ENCODE results near the gene AUTS2. TPM values are rescaled to one million over a fixed set of nuclear protein-coding genes. Genes with fewer than 3 reads are reported as not detected.

AUTS2 gene
- total and polyA plus RNA-seq, 2 experiments from 2014 or later = 3.0 to 4.4 TPM

GRCh38 chr7:70243443-70243842 lies 645.2 kb downstream of the AUTS2 start:
- H4K20me1 ChIP-seq (ENCODE audit: insufficient read depth) = no peaks in the 10 kb centered on the region
- H3K4me1 ChIP-seq (ENCODE audit: insufficient read depth) = no peaks in the 10 kb centered on the region
- H3K4me3 ChIP-seq = no peak overlapping the region
- WGBS, 2 experiments (ENCODE audit: low coverage in 1 of 2, low lambda C conversion rate in 2 of 2, missing lambda C conversion rate in 2 of 2) = 78 to 84% methylated on average over 2 of the region's 2 CpGs
- no peak overlapping the region for H3K9ac ChIP-seq
- DNase-seq = no peak
- no peaks in the 10 kb centered on the region for H3K27me3 ChIP-seq (replicated peaks; ENCODE audit: insufficient read depth)
- H3K4me2 ChIP-seq (ENCODE audit: unreplicated experiment) = no peak overlapping the region
- H3K9me2 ChIP-seq (ENCODE audit: insufficient read depth) = no peaks in the 10 kb centered on the region
- no peaks in the 10 kb centered on the region for H3F3A ChIP-seq (ENCODE audit: insufficient read depth)
- no peak overlapping the region for H2AFZ ChIP-seq
- no peak overlapping the region for H3K27ac ChIP-seq
- in situ Hi-C loops (cut with MboI) = no loop called here
- no peaks in the 10 kb centered on the region for H3K36me3 ChIP-seq (ENCODE audit: low read depth)
- no peaks in the 10 kb centered on the region for H3K9me3 ChIP-seq (ENCODE audit: low read depth)
- TF ChIP-seq EZH2 (IDR thresholded peaks at IDR 0.05; ENCODE audit: insufficient read depth, poor library complexity, severe bottlenecking) = no peak
- H3K79me2 ChIP-seq (ENCODE audit: insufficient read depth) = no peaks in the 10 kb centered on the region

- in situ Hi-C loops (cut with MboI) = no loop called here
- 91 to 93% methylated on average over 4 of the region's 4 CpGs for WGBS, 2 experiments (ENCODE audit: low coverage in 1 of 2, low lambda C conversion rate in 2 of 2, missing lambda C conversion rate in 2 of 2)
- Histone ChIP-seq H3K27me3 (replicated peaks; ENCODE audit: insufficient read depth) (no peaks in the 10 kb centered on the region), H4K20me1 (ENCODE audit: insufficient read depth) (no peaks in the 10 kb centered on the region), H3K9me3 (ENCODE audit: low read depth) (no peaks in the 10 kb centered on the region), H3K27ac (no peak overlapping the region), H3F3A (ENCODE audit: insufficient read depth) (0 out of 2 replicates have a peak, but pooled peaks cover 4% of the 10 kb centered on the region), H3K36me3 (ENCODE audit: low read depth) (no peaks in the 10 kb centered on the region), H3K4me2 (ENCODE audit: unreplicated experiment) (no peak overlapping the region), H3K79me2 (ENCODE audit: insufficient read depth) (no peaks in the 10 kb centered on the region), H2AFZ (no peak overlapping the region), H3K9ac (no peak overlapping the region), H3K4me3 (no peak overlapping the region), H3K4me1 (ENCODE audit: insufficient read depth) (no peaks in the 10 kb centered on the region), H3K9me2 (ENCODE audit: insufficient read depth) (no peaks in the 10 kb centered on the region)
- DNase-seq = no peak
- TF ChIP-seq EZH2 (IDR thresholded peaks at IDR 0.05; ENCODE audit: insufficient read depth, poor library complexity, severe bottlenecking) = no peak
- TF ChIP-seq EZH2phosphoT487 (IDR thresholded peaks at IDR 0.05; ENCODE audit: insufficient read depth, low read depth) = no peak
Measured at GRCh38 chr7:70257921-70258320, 659.6 kb downstream of the AUTS2 start.

- H3K27me3 ChIP-seq (replicated peaks; ENCODE audit: insufficient read depth) = no peaks in the 10 kb centered on the region
- no peaks in the 10 kb centered on the region for H3K36me3 ChIP-seq (ENCODE audit: low read depth)
- H3K4me3 ChIP-seq = no peak overlapping the region
- 0 out of 2 replicates have a peak, but pooled peaks cover 4% of the 10 kb centered on the region for H3F3A ChIP-seq (ENCODE audit: insufficient read depth)
- in situ Hi-C loops (cut with MboI) = no loop called here
- WGBS, 2 experiments (ENCODE audit: low coverage in 1 of 2, low lambda C conversion rate in 2 of 2, missing lambda C conversion rate in 2 of 2) = 0% methylated on average over 1 of the region's 1 CpG
- no peak overlapping the region for H3K9ac ChIP-seq
- no peaks in the 10 kb centered on the region for H3K9me2 ChIP-seq (ENCODE audit: insufficient read depth)
- no peak overlapping the region for H3K4me2 ChIP-seq (ENCODE audit: unreplicated experiment)
- no peaks in the 10 kb centered on the region for H3K4me1 ChIP-seq (ENCODE audit: insufficient read depth)
- no peaks in the 10 kb centered on the region for H3K9me3 ChIP-seq (ENCODE audit: low read depth)
- no peak overlapping the region for H2AFZ ChIP-seq
- no peak for TF ChIP-seq EZH2 (IDR thresholded peaks at IDR 0.05; ENCODE audit: insufficient read depth, poor library complexity, severe bottlenecking)
- TF ChIP-seq EZH2phosphoT487 (IDR thresholded peaks at IDR 0.05; ENCODE audit: insufficient read depth, low read depth) = no peak
- H3K27ac ChIP-seq = no peak overlapping the region
- peak; percentile 58 for DNase-seq
- no peaks in the 10 kb centered on the region for H3K79me2 ChIP-seq (ENCODE audit: insufficient read depth)
- no peaks in the 10 kb centered on the region for H4K20me1 ChIP-seq (ENCODE audit: insufficient read depth)
Measured at GRCh38 chr7:70259502-70259901, 661.2 kb downstream of the AUTS2 start.

- Histone ChIP-seq H3K36me3 (ENCODE audit: low read depth) (no peaks in the 10 kb centered on the region), H4K20me1 (ENCODE audit: insufficient read depth) (no peaks in the 10 kb centered on the region), H3K27me3 (replicated peaks; ENCODE audit: insufficient read depth) (no peaks in the 10 kb centered on the region), H3K9me3 (ENCODE audit: low read depth) (no peaks in the 10 kb centered on the region), H3K79me2 (ENCODE audit: insufficient read depth) (no peaks in the 10 kb centered on the region), H3K9ac (no peak overlapping the region), H3K9me2 (ENCODE audit: insufficient read depth) (no peaks in the 10 kb centered on the region), H3K27ac (no peak overlapping the region), H3F3A (ENCODE audit: insufficient read depth) (0 out of 2 replicates have a peak, but pooled peaks cover 4% of the 10 kb centered on the region), H3K4me3 (no peak overlapping the region), H2AFZ (no peak overlapping the region), H3K4me1 (ENCODE audit: insufficient read depth) (no peaks in the 10 kb centered on the region), H3K4me2 (ENCODE audit: unreplicated experiment) (no peak overlapping the region)
- in situ Hi-C loops (cut with MboI) = no loop called here
- no peak for TF ChIP-seq EZH2 (IDR thresholded peaks at IDR 0.05; ENCODE audit: insufficient read depth, poor library complexity, severe bottlenecking)
- WGBS, 2 experiments (ENCODE audit: low coverage in 1 of 2, low lambda C conversion rate in 2 of 2, missing lambda C conversion rate in 2 of 2) = 78 to 79% methylated on average over 7 of the region's 7 CpGs
- DNase-seq = no peak
Measured at GRCh38 chr7:70263471-70264255, 665.4 kb downstream of the AUTS2 start.

Data from GM23248 (cell line).